Activated CD4-positive, alpha-beta T cell treated with anti-CD3 and anti-CD28 coated beads, Interleukin-2, amount 50 U/mL, for 1 hour (primary cell): ENCODE data around the gene LCOR.
"Not testable (repeated sequence)": the region's sequence is repeated elsewhere in the genome, so short reads cannot be mapped to it uniquely, and the experiment has no call there.

Experiments used
- DNase-seq: peaks from one replicate; pipeline ENCODE4 v3.0.0-alpha.2; 2020

The LCOR gene

DNA sequence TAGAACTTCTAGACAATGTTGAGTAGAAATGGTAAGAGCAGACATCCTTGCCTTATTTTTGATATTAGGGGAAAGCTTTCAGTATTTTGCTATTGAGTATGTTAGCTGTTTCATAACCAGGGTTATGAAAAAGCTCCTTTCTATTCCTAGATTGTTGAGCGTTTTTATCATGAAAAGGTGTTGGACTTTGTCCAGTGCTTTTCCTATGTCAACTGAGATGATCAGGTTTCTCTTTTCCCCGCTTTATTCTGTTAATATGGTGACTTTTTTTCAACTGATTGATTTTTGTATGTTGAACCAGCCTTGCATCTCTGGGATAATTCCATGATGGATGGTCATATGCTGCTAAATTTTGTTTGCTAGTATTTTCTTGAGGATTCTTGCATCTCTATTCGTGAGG, 58.5 kb downstream of the LCOR start:
- DNase-seq: no peak

DNA sequence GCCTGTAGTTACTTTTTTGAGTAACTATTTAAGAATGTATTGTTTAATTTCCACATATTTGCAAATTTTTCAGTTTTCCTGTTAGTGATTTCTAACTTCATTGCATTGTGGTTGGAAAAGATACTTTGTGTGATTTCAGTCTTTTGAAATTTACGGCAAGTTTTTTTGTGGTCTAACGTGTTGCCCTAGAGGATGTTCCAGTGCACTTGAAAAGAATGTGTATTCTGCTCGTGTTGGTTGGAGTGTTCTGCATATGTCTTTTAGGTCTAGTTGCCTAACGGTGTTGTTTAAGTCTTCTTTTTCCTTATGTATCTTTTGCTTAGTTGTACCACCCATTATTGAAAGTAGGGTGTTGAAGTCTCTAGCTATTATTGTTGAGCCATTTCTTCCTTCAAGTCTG, 59.7 kb downstream of the LCOR start:
- no peak for DNase-seq

DNA sequence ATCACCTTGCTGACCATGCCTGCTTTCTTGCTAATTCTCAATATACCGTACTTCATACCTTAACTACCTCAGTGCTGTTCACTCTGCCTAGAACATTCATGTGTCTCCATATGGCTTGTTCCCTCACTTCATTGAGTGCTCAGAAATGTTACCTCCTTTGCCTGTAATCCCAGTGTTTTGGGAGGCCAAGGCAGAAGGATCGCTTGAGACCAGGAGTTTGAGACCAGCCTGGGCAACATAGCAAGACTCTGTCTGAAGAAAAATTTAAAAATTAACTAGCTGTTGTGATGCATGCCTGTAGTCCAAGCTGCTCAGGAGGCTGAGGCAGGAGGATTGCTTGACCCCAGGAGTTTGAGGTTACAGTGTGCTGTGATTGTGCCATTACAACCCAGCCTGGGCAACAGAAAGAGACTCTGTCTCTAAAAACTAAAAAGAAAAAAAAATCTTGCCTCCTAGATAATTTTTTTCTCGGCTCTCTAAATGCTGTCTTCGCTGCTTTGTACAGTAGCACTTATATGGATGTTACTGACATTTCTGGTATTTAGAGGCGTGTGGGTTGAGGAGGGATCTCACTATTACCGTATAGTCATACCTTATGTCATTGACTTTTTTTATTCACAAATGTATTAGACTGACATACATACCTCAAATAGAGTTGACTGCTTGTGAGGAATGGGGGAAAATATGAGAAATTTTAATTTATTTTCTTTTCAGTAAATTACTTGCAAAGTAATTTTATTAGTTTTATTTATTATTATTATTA, 63.7 kb downstream of the LCOR start:
- no peak for DNase-seq

DNA sequence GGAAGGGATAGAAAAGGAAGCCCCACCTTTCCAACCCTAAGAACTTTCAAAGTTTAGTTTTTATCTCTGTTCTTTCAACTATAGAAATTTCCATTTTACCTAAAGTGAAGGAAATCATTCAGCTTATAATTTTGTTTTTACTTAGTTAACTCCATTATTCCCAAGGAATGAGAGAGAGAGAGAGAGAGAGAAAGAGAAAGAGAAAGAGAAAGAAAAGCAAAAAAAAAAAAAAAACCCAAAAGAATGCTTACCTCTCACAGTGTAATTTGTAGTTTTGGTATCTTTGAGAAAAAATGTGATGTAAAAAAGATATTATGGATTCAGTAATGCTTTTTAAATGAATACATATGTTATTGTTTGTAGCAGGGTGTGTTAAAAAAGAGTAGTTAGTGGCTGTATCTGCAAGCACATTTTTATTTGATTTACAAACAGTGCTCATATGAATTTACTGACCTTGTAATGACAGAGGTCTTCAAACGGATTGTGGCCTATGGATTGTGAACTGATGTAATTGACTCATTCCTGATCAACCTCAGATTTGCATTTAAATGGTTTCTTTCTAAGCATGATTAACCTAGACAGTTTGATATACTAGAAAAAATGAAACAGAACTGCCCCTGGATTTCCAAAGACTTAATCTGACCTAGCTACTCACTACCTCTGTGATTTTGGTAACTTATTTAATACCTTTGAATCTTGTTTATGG, 64.9 kb downstream of the LCOR start:
- DNase-seq: no peak

DNA sequence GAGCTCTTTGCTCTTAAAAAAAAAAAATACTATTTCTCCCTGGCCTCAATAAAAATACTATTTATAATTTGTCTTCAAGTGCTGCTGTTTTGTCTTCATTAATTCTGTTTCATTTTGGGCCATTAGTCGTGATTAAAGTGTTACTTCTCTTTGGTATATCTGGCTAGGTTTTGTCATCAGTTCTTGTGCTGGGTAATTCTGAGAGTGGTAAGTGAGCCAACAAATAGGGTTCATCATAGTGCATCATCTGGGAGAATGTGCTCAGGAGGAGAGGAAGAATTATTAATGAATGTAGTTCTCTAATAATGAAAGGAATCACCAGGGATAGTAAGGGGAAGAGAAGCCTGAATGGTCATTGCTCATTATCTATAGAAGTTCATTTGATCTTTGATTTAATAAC, 70.0 kb downstream of the LCOR start:
- DNase-seq: no peak

DNA sequence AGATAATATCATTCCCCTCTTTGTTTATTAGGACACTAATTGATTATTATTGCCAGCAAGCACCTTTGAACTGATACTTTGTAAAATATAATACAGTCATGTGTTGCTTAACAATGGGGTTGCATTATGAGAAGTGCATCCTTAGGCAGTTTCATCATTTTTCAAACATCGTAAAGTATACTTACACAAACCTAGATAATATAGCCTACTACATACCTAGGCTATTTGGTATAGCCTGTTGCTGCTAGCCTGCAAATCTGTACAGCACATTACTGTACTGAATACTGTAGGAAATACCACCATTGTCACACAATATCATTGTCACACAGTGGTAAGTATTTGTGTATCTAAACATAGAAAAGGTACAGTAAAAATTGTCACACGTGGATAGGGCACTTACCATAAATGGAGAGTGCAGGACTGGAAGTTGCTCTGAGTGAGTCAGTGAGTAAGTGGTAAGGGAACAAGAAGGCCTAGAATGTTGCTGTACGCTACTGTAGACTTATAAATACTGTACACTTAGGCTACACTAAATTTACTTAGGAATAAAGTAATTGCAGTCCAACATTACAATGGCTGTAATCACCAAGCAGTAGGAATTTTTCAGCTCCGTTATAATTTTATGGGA, 70.7 kb downstream of the LCOR start:
- no peak for DNase-seq

DNA sequence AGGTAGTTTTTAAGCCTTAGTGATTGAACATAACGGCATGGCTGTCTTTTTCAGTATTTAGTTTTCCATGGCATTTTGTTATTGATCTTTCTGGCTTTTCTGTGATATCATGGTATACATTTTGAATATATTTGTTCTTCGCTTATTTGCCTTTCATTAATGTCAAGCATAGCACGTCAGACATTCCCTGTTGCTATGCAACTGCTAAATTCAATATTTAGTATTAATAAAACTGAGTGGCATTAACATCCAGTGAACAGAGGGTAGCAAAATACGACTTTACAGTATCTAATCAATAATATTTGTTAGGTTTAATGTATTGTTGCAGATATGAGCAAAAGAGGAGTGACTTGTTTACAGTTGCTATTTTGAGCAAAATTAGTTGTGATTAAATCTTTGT, 72.5 kb downstream of the LCOR start:
- no peak for DNase-seq

DNA sequence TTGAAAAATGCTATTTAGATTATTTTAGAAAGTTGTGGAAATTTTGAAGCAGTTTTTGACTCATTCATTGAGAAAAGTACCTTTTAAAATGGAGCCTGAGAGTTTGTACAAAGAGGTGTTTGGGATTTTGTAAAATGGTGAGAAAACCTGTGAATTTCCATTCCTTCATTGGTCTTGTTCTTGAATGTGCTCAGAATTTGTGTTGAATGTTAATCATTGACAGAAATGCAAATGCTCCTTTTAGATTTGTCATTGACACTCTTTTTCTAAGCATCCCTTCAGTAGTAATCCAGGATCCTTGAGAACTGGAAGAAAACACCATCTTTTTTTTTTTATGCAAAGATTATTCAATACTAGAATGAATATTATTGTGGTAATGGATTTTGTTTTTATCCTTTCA, 74.8 kb downstream of the LCOR start:
- no peak for DNase-seq

DNA sequence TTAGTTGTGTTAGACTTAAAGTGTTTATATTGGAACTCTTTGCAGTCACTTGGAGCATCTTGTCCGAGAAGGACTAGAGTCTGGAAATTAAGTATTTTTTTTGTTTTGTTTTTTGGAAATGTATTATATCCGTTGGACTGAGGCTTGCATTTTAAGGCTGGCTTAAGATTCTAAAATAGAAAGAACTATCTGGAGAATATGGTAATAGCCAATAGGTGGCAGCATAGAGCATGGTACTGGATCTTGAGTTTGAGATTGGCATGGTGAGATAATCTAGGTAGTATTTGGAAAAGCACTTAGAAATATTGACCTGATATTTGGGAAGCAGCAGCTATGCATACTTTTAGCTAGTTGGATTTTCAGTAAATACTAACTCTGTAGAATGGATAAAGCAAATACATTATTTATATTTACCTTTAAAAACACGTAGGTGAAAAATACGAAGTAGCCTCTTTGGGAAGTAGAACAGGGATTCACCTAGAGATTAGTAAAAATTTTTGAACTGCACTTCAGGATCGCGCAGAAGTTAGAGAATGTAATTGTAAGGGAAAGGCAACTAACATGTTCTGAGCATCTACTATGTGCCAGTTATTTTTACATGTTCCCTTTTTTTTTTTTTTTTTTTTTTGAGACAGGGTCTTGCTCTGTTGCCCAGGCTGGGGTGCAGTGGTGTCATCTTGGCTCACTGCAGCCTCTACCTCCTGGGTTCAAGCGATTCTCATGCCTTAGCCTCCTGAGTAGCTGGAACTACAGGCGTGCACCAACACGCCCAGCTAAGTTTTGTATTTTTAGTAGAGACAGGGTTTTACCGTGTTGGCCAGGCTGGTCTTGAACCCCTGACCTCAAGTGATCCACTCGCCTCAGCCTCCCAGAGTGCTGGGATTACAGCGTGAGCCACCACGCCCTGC, 78.6 kb downstream of the LCOR start:
- no peak for DNase-seq

DNA sequence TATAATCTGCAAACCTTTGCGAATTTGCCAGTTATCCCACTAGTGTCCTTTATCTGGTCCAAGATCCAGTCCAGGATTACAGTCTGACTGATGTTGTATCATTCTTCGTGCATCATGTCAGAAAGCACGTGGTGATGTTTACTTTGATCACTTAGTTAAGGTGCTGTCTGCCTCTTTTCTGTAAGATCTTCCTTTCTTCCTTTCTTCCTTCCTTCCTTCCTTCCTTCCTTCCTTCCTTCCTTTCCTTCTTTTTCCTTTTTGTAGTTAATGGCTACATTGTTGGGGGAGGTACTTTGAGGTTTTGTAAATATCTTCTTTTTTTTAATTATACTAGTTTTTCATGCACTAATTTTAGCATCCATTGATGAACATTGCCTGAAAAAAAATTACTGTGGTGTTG, 80.3 kb downstream of the LCOR start:
- DNase-seq: no peak

DNA sequence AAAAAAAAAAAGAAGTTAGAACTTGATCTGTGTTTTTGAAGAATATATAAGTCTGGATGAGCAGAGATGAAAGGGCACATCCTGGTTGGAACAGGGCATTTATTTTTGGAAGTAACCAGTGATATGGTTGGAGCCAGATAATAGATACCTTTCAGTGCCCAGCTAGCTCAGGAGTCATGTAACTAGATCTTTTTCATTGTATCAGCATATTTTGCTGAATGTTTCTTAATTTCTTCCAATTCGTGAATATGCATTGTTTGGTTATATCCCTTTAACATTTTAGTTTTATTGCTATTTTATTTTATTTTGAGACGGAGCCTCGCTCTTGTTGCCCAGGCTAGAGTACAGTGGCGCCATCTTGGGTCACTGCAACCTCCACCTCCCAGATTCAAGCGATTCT, 81.8 kb downstream of the LCOR start:
- DNase-seq: no peak

DNA sequence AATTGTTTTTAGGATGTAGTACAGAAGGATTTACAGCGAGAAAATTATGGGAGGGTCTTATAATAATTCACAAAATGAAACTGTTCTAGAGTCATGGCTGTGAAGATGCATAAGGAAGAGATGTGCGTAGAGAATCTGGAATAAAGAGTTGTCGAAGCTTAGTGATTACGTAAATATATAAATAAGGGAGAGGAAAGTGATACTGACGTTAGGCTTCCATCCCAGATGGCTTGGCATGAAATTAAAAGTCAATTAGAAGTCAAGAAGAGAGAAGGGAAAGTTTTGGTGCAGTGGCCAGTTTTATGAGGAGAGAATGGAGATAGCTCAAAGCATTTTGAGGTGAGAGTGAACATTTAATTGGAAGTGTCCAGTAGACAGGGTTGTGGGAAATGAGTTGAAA, 85.5 kb downstream of the LCOR start:
- DNase-seq: no peak

DNA sequence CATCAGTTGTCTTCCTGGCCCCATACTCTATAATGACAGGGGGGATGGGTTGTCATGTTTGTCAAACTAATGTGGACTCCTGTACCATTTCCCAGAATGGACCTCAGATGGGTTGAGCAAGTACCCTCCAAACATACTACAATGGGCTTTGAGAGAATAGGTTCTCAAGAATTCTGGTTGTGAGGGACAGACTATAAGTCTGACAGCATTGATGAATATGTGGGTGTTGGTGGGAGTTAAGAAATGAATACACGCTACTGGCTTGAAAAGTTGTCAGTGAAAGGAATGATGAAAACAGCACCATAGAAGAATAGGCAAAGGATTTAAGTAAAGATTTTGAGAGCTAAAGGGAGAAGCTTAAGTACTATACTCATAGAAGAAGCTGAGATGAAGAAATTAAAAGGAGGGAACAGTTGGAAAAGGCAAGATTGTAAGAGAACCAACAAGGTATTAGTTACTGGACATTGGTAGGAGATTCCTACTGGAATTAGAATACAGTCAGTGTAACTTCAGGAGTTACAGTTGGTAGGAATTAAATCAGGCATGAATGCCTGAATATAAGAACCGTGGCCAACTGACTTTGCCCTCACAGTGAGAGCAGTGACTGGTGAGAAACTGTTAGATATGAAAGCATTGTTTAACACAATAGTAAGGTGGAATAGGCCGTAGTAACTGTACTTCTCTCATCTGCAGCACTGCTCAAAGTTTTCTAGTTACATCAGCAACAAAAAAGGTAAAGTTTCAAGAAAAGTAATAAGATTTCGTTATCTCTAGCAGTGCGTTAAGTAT, 86.3 kb downstream of the LCOR start:
- no peak for DNase-seq

DNA sequence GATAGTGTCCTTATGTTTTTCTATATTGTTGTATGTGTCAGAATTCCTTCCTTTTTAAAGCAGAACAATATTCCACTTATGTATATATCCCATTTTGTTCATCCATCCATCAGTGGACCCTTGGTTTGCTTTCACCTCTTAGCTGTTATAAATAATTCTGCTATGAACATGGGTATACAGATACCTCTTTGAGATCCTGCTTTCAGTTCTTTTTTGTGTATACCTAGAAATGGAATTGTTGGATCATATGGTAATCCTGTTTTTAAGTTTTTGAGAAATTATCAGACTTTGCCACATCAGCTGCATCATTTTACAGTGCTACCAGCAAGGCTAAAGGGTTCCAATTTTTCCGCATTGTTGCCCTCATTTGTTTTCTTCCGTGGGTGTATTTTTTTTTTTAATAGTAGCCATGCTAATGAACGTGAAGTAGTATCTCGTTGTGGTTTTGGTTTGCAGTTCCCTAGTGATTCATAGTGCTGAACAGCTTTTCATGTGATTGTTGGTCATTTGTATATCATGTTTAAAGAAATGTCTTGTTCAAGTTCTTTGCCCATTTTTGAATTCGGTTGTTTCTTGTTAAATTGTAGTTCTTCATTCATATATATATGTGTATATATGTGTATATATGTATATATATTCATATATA, 87.8 kb downstream of the LCOR start:
- DNase-seq: no peak

DNA sequence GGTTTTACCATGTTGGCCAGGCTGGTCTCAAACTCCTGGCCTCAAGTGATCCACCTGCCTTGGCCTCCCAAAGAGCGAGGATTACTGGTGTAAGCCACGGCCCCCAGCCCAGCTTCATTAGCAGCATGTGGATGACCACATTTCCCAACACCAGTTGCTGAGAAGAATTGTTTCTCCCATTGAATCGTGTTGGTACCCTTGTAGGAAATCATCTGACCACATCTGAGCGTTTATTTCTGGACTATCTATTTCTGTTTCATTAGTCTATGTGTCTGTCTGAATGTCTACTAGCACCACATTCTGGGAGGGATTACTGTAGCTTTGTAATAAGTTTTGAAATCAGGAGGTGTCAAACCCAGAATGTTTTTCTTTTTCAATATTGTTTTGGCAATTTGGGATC, 89.6 kb downstream of the LCOR start:
- no peak for DNase-seq

DNA sequence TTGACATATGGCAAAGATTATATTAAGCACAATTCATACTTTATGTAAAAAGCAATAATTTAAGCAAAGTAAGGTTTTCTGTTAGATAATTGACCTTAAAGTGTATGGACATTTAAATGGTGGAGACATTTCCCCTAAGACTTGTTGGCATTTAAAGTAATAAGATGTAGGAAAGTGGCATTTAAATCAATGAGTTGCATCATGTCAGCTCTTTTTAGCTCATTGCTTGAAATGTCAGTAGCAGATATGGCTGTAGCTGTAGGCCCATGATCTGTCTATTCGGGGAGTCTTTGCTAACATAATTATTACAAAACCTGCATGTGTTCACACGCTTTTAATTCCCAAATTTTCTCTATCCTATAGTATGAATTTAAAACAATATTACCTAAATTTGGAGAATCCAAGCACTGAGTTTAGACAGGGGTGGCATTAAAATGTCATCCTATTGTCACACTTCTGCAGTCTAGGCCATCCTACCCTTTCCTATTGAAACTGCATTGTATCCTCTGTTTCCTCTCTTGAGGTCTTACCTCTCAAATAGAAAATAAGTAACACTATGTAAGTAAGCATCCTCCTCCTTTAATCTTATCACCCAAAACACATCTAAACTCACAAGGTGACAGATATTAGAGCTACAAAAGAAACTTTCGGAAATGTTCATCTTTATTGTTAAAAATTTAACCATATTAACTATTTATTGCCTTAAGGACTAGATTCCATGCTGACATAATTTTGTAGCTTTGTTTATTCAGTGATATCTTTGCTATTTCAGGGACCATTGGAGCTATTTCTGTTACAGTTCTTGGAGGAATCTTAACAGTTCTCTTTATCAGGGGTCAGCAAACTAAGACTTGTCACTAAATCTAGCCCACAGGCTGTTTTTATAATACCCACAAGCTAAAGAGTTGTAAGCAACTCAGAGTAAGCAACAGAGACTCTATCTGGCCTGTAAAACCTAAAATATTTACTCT, 91.2 kb downstream of the LCOR start:
- DNase-seq: no peak

DNA sequence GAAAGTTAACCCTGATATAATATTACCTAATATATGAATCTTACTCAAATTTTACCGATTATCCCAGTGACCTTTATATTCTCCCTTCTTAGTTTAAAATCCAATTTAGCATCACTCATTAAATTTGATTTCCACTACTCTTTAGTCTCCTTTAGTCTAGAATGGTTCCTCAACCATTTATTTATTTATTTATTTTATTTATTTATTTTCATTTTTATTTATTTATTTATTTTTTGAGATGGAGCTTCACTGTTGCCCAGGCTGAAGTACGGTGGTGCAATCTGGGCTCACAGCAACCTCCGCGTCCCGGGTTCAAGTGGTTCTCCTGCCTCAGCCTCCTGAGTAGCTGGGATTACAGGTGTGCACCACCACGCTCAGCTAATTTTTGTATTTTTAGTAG, 92.8 kb downstream of the LCOR start:
- DNase-seq: no peak

DNA sequence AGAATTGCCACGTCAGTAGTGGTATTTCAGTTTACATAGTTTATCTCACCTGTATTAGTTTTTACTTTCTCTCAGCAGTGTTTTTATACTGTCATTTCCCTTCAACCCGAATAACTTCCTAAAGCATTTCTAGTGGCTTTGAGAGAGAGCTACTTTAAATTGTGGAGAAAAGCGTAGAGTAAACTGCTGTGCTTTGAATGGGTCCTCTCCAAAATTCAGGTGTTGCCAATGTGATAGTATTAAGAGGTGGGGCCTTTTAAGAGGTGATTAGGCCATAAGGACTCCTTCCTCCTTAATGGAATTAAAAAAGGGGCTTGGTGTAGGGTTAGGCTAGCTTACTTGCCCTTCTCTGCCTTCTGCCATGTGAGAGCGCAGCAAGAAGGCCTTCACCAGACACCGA, 98.4 kb downstream of the LCOR start:
- DNase-seq: no peak

DNA sequence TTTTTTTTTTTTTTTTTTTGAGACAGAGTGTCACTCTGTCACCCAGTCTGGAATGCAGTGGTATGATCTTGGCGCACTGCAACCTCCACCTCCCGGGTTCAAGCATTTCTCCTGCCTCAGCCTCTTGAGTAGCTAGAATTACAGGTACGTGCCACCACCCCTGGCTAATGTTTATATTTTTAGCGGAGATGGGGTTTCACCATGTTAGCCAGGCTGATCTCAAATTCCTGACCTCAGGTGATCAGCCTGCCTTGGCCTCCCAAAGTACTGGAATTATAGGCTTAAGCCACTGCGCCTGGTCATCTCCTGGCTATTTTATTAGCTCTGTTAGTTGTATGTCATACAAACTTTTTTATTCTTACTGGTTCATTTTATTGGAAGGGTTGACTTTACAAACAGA, 103.0 kb downstream of the LCOR start:
- DNase-seq: no peak

DNA sequence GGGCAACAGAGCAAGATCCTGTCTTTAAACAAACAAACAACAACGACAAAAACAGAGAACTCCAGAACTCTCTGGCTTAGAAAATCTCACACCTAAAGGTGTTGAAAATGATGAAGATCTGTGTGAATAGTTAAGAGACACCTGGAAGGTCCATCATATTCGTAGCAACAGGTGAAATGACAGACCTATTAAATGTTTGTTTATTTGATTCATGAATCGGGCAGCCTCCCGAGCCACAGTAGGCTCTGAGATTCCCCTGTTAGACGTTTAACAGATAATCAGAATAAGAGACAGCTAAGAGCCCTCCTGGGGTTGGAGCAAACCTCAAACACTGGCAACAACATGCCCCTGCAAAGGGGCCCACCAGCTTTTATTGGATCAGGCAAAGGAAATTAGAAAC, 103.7 kb downstream of the LCOR start:
- no peak for DNase-seq

DNA sequence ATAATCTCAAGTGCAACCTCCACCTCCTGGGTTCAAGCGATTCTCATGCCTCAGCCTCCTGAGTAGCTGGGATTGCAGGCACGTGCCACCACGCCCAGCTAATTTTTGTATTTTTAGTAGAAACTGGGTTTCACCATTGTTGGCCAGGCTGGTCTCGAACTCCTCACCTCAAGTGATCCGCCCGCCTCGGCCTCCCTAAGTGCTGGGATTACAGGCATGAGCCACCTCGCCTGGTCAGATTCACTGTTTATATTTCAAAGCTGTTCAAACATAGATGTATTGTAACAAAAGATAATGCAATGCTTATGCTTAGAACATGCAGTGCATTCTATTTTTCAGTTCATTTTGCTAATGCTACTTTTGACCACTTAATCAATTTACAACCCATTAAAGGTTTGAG, 111.1 kb downstream of the LCOR start:
- not testable (repeated sequence) for DNase-seq
